G401 (cell line): Measurements from ENCODE around the gene TCF23. TPM values are rescaled to one million over a fixed set of nuclear protein-coding genes. Genes with fewer than 3 reads are reported as not detected.
A peak's percentile ranks its signal among the peaks of the same experiment; 100 is the strongest.

Source experiments
- DNase-seq: peaks from one replicate; pipeline ENCODE4 v3.0.0-alpha.2; 2015; ENCODE audit warnings: low spot score
- in situ Hi-C: cut with HindIII; loops from 2 replicates; pipeline ENCODE4 v1.10.0; 2016; ENCODE audit warnings: low sequenced_read_pairs, mixed read lengths
- total RNA-seq: library from RNA; depleted of rRNA; stranded (reverse); fragments of >200 nt; shearing (Covaris generic); gene quantifications from 2 replicates; pipeline ENCODE4 v1.2.3, GENCODE V29; 2014

Gene TCF23
- total RNA-seq, 1 experiment from 2014 or later = not detected

DNA sequence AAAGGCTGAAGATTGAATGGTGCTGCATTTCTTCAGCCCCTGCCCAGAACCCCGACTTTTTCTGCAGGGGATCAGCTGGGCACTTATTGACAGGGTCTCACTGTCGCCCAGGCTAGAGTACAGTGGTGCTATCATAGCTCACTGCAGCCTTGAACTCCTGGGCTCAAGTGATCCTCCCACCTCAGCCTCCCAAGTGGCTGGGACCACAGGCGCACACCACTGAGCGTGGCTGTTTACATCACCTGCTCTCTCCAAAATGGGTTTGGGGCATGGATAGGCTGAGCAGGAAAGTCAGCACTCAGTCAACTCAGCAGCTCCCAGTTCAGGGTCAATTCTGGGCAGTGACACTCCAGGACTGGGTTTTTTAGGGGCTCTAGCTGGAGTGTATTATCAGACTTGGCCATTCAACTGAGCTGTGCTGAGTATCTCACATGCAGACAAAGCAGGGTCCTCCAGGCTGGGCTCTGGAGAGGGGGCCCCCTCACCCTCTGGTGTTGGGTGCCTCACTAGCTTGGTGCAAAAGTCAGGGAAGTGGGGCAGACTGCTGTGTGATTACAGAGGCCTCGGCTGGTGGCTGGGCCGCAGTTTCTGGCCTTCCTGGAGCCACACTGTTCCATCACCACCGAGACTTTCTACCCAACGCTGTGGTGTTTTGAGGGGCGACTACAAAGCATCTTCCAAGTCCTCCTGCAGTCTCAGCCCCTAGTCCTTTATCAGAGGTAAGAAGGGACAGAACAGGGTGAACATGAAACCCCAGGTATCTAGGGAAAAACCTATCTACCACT lies 20.7 kb upstream of the TCF23 start:
- no peak for DNase-seq
- in situ Hi-C loops = no loop called here

- DNase-seq = no peak
- in situ Hi-C loops = no loop called here
Measured at GRCh38 chr2:27128668-27129571, 19.9 kb upstream of the TCF23 start.

GRCh38 chr2:27130396-27130795 lies 18.4 kb upstream of the TCF23 start:
- in situ Hi-C loops = no loop called here
- DNase-seq = no peak

GRCh38 chr2:27131429-27131828 lies 17.4 kb upstream of the TCF23 start:
- DNase-seq = no peak
- in situ Hi-C loops = no loop called here

GRCh38 chr2:27133195-27133875 lies 15.5 kb upstream of the TCF23 start:
- DNase-seq = peak; percentile 57
- in situ Hi-C loops = no loop called here

DNA sequence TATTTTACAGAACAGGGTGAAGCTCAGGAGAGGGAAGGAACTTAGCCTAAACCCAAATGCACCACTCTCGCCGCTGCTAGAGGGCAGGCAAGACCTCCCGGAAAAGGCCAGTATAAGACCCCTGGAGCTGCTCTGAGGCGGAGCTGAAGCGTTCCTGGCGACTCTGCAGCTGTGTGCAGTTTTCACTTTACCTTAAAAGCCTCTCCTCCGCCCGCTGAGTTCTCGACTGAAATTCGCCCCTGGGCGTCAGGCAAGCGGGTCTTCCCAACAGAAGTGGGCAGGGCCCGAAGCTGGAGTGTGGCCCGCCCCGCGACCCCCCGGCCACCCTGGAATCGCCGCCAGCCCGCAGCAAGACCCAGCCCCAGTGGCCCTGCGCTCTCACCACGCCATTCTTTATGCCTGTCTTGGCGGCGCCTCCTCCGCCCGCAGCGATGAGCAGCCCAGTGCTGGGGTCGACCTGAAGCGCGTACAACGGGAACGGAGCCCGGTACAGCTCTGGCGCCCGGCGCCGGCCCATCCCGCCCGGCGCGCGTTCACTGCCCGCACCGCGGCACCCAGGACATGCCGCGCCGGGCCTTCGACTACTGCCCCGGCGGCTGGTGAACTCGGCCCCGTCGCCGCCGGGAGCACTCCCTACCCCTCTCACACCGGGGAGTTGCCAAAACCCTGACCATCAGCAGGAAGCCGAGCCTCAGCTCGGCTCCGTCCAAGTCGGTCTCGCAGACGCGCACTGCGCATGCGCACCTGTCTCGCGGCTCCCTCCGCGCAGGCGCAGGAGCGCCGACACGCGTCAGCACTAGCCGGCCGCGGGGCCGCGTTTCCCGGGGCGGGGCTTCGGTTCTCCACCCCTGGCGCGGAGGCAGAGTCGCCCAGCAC lies 14.7 kb upstream of the TCF23 start, which contains the start of gene PREB:
Gene PREB (minus strand): TSS at position 732 of the 876 bp plus-strand sequence. CDS start 215 bp downstream, at position 517.
- in situ Hi-C loops = no loop called here
- DNase-seq = peak; percentile 94

- in situ Hi-C loops = no loop called here
Measured at GRCh38 chr2:27134781-27135477, 13.9 kb upstream of the TCF23 start.

GRCh38 chr2:27135478-27135955 lies 13.3 kb upstream of the TCF23 start:
- in situ Hi-C loops = no loop called here
- no peak for DNase-seq

More at GRCh38 chr2:27134781-27135477, 13.9 kb upstream of the TCF23 start:
- no peak for DNase-seq

DNA sequence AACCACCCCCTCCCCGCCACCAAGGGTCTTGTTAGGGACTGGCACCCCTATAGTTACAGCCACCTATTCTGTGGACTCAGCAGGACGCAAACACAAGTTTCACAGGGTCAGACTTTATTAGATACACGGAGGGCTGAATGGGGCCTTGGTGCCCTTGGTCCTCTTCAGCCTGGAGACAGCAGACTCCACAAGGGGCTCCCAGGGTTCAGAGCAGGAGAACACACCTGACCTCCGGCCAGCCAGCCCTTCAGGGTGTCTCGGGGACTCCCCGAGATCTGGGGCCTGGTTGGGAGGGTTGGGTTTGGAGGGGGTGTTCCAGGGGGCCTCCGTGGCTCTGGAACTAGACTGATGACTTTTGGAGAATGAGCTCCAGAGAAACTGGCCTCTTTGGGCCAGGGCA lies 12.1 kb upstream of the TCF23 start:
- in situ Hi-C loops = no loop called here
- no peak for DNase-seq

- in situ Hi-C loops = no loop called here
- DNase-seq = no peak
Measured at GRCh38 chr2:27137322-27137935, 11.4 kb upstream of the TCF23 start.

GRCh38 chr2:27138111-27138510 lies 10.7 kb upstream of the TCF23 start:
- in situ Hi-C loops = no loop called here

GRCh38 chr2:27139310-27139709 lies 9.5 kb upstream of the TCF23 start, which contains the start of gene PRR30:
TSS of gene PRR30 (minus strand) at chr2:27139410. CDS start at chr2:27138329, 1,081 bp downstream.
- in situ Hi-C loops = no loop called here
- no peak for DNase-seq

More at GRCh38 chr2:27138111-27138510, 10.7 kb upstream of the TCF23 start:
- DNase-seq = no peak

- in situ Hi-C loops = no loop called here
- DNase-seq = no peak
Measured at GRCh38 chr2:27143285-27143684, 5.5 kb upstream of the TCF23 start.

- in situ Hi-C loops = no loop called here
- no peak for DNase-seq
Measured at GRCh38 chr2:27145682-27146081, 3.1 kb upstream of the TCF23 start.

- no peak for DNase-seq
- in situ Hi-C loops = no loop called here
Measured at GRCh38 chr2:27147935-27148334, 869 bp upstream of the TCF23 start.

DNA sequence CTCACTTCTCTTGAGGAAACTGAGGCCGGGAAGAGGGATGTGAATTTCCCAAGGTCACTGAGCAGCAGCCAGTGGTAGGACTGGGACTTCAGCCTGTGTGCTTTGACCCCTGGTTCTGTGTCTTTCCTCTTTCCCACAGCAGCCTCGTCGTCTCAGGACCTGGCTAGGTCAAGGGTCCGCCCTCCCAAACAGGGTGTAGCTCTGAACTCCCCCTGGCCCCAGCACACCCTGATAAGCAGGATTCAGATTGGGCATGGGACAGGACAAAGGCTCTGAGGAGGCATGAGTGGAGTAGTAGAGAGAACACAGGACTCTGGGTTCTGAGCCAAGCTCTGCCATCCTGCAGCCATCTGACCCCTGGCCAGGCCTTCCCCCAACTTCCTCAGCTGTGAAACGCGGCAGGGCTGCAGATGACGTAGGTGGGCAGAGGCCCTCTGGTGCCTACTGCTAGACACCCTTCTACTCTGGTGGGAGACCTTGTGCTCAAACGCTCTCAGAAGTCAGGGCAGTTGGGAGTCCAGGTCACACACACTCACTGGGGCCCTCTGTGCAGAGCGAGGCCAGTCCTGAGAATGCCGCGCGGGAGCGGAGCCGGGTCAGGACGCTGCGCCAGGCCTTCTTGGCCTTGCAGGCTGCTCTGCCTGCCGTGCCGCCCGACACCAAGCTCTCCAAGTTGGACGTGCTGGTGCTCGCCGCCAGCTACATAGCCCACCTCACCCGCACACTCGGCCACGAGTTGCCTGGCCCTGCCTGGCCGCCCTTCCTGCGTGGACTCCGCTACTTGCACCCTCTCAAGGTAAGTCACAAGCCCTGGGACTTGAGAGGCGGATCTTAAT lies 984 bp downstream of the TCF23 start:
- no peak for DNase-seq
- in situ Hi-C loops = no loop called here
